Mesothelial cell of epicardium (in vitro differentiated cells): ENCODE measurements around the gene DDI2. TPM values are rescaled to one million over a fixed set of nuclear protein-coding genes. Genes with fewer than 3 reads are reported as not detected.

Source experiments
- DNase-seq, 2 experiments: peaks; one replicate each; pipeline ENCODE4 v3.0.0; 2021; ENCODE audit warnings: low spot score in 2 of 2; ENCODE audit not compliant: unreplicated experiment in 2 of 2
- H3K27ac Mint-ChIP-seq: 2 replicates; pipeline ENCODE4 v1.8.0; 2021; ENCODE audit warnings: mixed read lengths
- H3K27me3 Mint-ChIP-seq: 2 replicates; pipeline ENCODE4 v1.8.0; 2021; ENCODE audit warnings: low read depth, mixed read lengths
- H3K36me3 Mint-ChIP-seq: 2 replicates; pipeline ENCODE4 v1.8.0; 2021; ENCODE audit warnings: mixed read lengths
- H3K4me1 Mint-ChIP-seq: 2 replicates; pipeline ENCODE4 v1.8.0; 2021; ENCODE audit warnings: mixed read lengths
- H3K4me3 Mint-ChIP-seq: 2 replicates; pipeline ENCODE4 v1.8.0; 2021; ENCODE audit warnings: mild to moderate bottlenecking, moderate library complexity, mixed read lengths
- H3K9me3 Mint-ChIP-seq: 2 replicates; pipeline ENCODE4 v1.8.0; 2021; ENCODE audit warnings: mixed read lengths
- total RNA-seq: library from RNA; stranded (reverse); gene quantifications from 3 replicates; pipeline ENCODE4 v1.2.1, GENCODE V29; 2021
- TF ChIP-seq, protein P1 (sequence below): fragments of 200-600 bp; sonication (generic); IDR thresholded peaks from one replicate; pipeline ENCODE4 v1.5.0; 2021; ENCODE audit warnings: antibody characterized with exemption; ENCODE audit not compliant: unreplicated experiment

Gene DDI2
- total RNA-seq, 1 donor from 2014 or later, result 34.5 TPM

DNA sequence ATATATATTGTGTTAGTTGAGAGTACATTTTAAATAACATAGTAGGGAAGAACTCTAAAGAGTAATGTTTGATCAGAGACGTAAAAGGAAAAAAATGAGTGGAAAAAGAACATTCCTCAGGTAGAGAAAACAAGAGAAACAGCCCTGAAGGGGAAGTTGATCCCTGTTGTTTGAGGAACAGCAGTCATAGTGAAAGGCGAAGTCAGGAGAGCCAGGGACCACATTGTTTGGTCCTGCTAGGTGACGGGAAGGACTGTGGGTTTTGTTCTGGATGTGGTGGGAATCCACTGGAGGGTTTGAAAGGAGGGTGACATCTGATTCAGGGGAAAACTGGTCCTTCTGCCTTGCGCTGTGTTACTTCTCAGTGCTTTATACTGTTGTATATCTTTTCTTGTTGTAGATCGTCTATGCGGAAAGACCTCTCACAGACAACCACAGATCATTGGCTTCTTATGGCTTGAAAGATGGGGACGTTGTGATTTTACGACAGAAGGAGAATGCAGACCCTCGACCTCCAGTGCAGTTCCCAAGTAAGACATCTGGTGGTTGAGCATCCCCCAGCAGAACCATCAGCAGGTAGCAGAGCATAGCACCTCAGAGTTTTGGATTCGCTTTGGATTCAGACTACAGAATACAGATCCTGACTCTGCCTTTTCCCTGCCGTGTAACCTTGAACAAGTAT lies 9.2 kb downstream of the DDI2 start:
- peak overlapping the region; percentile 35 for H3K27ac Mint-ChIP-seq
- H3K4me1 Mint-ChIP-seq, result peaks cover 28% of the 10 kb centered on the region
- TF ChIP-seq, protein P1, sequence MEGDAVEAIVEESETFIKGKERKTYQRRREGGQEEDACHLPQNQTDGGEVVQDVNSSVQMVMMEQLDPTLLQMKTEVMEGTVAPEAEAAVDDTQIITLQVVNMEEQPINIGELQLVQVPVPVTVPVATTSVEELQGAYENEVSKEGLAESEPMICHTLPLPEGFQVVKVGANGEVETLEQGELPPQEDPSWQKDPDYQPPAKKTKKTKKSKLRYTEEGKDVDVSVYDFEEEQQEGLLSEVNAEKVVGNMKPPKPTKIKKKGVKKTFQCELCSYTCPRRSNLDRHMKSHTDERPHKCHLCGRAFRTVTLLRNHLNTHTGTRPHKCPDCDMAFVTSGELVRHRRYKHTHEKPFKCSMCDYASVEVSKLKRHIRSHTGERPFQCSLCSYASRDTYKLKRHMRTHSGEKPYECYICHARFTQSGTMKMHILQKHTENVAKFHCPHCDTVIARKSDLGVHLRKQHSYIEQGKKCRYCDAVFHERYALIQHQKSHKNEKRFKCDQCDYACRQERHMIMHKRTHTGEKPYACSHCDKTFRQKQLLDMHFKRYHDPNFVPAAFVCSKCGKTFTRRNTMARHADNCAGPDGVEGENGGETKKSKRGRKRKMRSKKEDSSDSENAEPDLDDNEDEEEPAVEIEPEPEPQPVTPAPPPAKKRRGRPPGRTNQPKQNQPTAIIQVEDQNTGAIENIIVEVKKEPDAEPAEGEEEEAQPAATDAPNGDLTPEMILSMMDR, result no peak
- no peak overlapping the region for H3K4me3 Mint-ChIP-seq
- H3K27me3 Mint-ChIP-seq, result no peaks in the 10 kb centered on the region
- H3K9me3 Mint-ChIP-seq, result no peaks in the 10 kb centered on the region
- H3K36me3 Mint-ChIP-seq, result peaks cover 24% of the 10 kb centered on the region
- no peak for DNase-seq

GRCh38 chr1:15627343-15627988 lies 10.2 kb downstream of the DDI2 start:
- Mint-ChIP-seq H3K27ac (peak overlapping the region; percentile 69), H3K36me3 (peaks cover 29% of the 10 kb centered on the region), H3K4me1 (peaks cover 22% of the 10 kb centered on the region), H3K4me3 (no peak overlapping the region), H3K9me3 (no peaks in the 10 kb centered on the region), H3K27me3 (no peaks in the 10 kb centered on the region)
- DNase-seq, result no peak
- TF ChIP-seq, protein P1, result no peak

- DNase-seq, result no peak
- no peaks in the 10 kb centered on the region for H3K27me3 Mint-ChIP-seq
- no peak overlapping the region for H3K4me3 Mint-ChIP-seq
- no peaks in the 10 kb centered on the region for H3K9me3 Mint-ChIP-seq
- TF ChIP-seq, protein P1, result no peak
- H3K36me3 Mint-ChIP-seq, result peaks cover 29% of the 10 kb centered on the region
- peak overlapping the region; percentile 69 for H3K27ac Mint-ChIP-seq
- H3K4me1 Mint-ChIP-seq, result peaks cover 18% of the 10 kb centered on the region
Observed at GRCh38 chr1:15628003-15628402, 10.7 kb downstream of the DDI2 start.

GRCh38 chr1:15633756-15634420 lies 16.6 kb downstream of the DDI2 start:
- Mint-ChIP-seq H3K4me3 (no peak overlapping the region), H3K27me3 (no peaks in the 10 kb centered on the region), H3K27ac (no peak overlapping the region), H3K9me3 (no peaks in the 10 kb centered on the region), H3K36me3 (peaks cover 55% of the 10 kb centered on the region), H3K4me1 (no peaks in the 10 kb centered on the region)
- no peak for DNase-seq
- TF ChIP-seq, protein P1, result no peak

DNA sequence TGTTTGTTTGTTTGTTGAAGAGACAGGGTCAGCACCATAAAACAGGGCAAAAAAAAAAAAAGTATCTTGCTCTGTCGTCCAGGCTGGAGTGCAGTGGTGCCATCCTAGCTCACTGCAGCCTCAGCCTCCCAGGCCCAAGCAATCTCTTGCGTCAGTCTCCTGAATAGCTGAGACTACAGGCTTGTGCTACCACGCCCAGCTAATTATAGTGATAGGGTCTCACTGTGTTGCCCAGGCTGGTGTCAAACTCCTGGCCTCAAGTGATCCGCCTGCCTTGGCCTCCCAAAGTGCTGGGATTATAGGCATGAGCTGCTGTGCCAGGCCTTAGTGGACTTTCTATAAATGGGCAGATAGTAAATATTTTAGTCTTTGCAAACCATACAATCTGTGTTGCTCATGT lies 19.2 kb downstream of the DDI2 start:
- H3K4me1 Mint-ChIP-seq, result no peaks in the 10 kb centered on the region
- no peak overlapping the region for H3K4me3 Mint-ChIP-seq
- H3K27ac Mint-ChIP-seq, result no peak overlapping the region
- no peak for DNase-seq
- peaks cover 44% of the 10 kb centered on the region for H3K36me3 Mint-ChIP-seq
- TF ChIP-seq, protein P1, result no peak
- no peaks in the 10 kb centered on the region for H3K9me3 Mint-ChIP-seq
- H3K27me3 Mint-ChIP-seq, result no peaks in the 10 kb centered on the region
